Stomach (tissue), 4 donors: ENCODE results near the gene TANC1.

Experiments
- POLR2A ChIP-seq, 4 donors: fragments of 450-650 bp; IDR thresholded peaks; one replicate each; pipeline ENCODE4 v1.6.1; 2016; ENCODE audit warnings: antibody characterized with exemption in 4 of 4, control low read depth in 2 of 4, mild to moderate bottlenecking in 1 of 4, moderate library complexity in 1 of 4
- TF ChIP-seq, protein P1 (sequence below), 7 experiments: fragments of 450-650 bp in 4 of 7; fragments of 200-600 bp in 3 of 7; sonication (generic) in 3 of 7; IDR thresholded peaks; one replicate each; pipeline ENCODE4 v1.5.1; 2016 to 2019; ENCODE audit warnings: antibody characterized with exemption in 7 of 7, control low read depth in 2 of 7, mild to moderate bottlenecking in 1 of 7

DNA sequence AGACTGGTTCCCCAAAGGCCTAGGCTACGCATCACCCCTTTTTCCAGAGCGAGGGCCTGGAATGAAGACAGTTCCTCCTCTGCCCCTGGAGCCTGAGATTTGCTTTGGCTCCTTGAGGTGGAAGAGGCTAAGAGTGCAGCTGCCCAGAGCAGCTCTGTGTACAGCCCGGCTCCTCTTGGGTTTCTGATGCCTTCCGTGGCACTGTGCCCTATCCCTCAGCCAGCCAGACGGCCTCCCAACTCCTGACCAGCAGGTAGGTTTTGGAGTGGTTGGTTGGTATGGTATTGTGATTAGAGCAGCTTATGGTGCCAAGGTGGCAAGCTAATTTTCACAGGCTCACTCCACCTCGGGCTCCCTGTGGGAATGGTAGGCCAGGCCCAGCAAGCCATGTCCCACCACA, 112.2 kb downstream of the TANC1 start:
- TF ChIP-seq, protein P1, sequence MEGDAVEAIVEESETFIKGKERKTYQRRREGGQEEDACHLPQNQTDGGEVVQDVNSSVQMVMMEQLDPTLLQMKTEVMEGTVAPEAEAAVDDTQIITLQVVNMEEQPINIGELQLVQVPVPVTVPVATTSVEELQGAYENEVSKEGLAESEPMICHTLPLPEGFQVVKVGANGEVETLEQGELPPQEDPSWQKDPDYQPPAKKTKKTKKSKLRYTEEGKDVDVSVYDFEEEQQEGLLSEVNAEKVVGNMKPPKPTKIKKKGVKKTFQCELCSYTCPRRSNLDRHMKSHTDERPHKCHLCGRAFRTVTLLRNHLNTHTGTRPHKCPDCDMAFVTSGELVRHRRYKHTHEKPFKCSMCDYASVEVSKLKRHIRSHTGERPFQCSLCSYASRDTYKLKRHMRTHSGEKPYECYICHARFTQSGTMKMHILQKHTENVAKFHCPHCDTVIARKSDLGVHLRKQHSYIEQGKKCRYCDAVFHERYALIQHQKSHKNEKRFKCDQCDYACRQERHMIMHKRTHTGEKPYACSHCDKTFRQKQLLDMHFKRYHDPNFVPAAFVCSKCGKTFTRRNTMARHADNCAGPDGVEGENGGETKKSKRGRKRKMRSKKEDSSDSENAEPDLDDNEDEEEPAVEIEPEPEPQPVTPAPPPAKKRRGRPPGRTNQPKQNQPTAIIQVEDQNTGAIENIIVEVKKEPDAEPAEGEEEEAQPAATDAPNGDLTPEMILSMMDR (IDR thresholded peaks at IDR 0.05) = no peak
- no peak for TF ChIP-seq POLR2A (IDR thresholded peaks at IDR 0.05)
